Transverse colon (tissue), 4 donors: ENCODE results near the gene SLC10A3. TPM values are rescaled to one million over a fixed set of nuclear protein-coding genes. Genes with fewer than 3 reads are reported as not detected.

Experiments used
- DNase-seq: peaks from one replicate; pipeline ENCODE4 v3.0.0-alpha.2; 2019
- H3K27ac ChIP-seq, 4 donors: fragments of 200-600 bp; sonication (generic); 2 replicates each; pipeline ENCODE4 v1.5.1; 2016 to 2018; ENCODE audit warnings: inconsistent platforms in 4 of 4
- H3K27me3 ChIP-seq: fragments of 200-600 bp; sonication (generic); 2 replicates; pipeline ENCODE4 v1.5.1; 2017; ENCODE audit warnings: inconsistent platforms
- H3K36me3 ChIP-seq, 4 donors: fragments of 200-600 bp; sonication (generic); 2 replicates each; pipeline ENCODE4 v1.5.1; 2017 to 2019; ENCODE audit warnings: inconsistent platforms in 4 of 4
- H3K4me1 ChIP-seq, 4 donors: fragments of 200-600 bp; sonication (generic); 2 replicates each; pipeline ENCODE4 v1.5.1; 2017 to 2020; ENCODE audit warnings: inconsistent platforms in 4 of 4
- H3K4me3 ChIP-seq, 4 donors: fragments of 200-600 bp; sonication (generic); 1 replicate in 1 of 4; 2 replicates in 3 of 4; pipeline versions ENCODE4 v1.5.1 to v1.6.1; 2017 to 2019; ENCODE audit warnings: inconsistent platforms in 4 of 4
- H3K9me3 ChIP-seq, 2 donors: fragments of 200-600 bp; sonication (generic); 2 replicates each; pipeline ENCODE4 v1.5.1; 2017 to 2019; ENCODE audit warnings: inconsistent platforms in 2 of 2
- CTCF ChIP-seq, 5 experiments: fragments of 200-600 bp in 3 of 5; fragments of 450-650 bp in 2 of 5; sonication (generic) in 3 of 5; IDR thresholded peaks; 1 replicate in 2 of 5; 2 replicates in 3 of 5; pipeline ENCODE4 v1.5.1; 2016 to 2017; ENCODE audit warnings: antibody characterized with exemption in 5 of 5, inconsistent platforms in 3 of 5, mild to moderate bottlenecking in 2 of 5, moderate library complexity in 1 of 5
- EP300 ChIP-seq: sonication (generic); formaldehyde crosslinking; IDR thresholded peaks from one replicate; pipeline ENCODE4 v1.6.1; 2017; ENCODE audit warnings: antibody characterized with exemption, low read depth
- POLR2A ChIP-seq: fragments of 450-650 bp; IDR thresholded peaks from one replicate; pipeline ENCODE4 v1.6.1; 2016; ENCODE audit warnings: antibody characterized with exemption, mild to moderate bottlenecking, moderate library complexity
- POLR2AphosphoS5 ChIP-seq, 3 donors: sonication (generic); formaldehyde crosslinking; IDR thresholded peaks; one replicate each; pipeline ENCODE4 v1.6.1; 2016; ENCODE audit warnings: antibody characterized with exemption in 3 of 3
- WGBS, 2 donors: methylation state at CpG; one replicate each; pipeline ENCODE4 v1.1.5; 2018; ENCODE audit warnings: low coverage in 1 of 2; 5-methylcytosine and 5-hydroxymethylcytosine counted together
- in situ Hi-C, 4 donors: fragments of 200-750 bp; cut with MboI; loops; one replicate each; pipeline versions ENCODE4 v1.15.0 to v1.15.1; 2017; ENCODE audit warnings: low sequenced_read_pairs in 3 of 4, low pct_ligation_motif_present in 1 of 4, low pct_unique_long_range_greater_than_20kb in 1 of 4
- intact Hi-C: fragments of 100-400 bp; cut with DNase I; formaldehyde crosslinking; loops from one replicate; pipeline ENCODE4 v1.15.1; 2023; ENCODE audit warnings: low total_unique reads
- total RNA-seq, 4 donors: library from RNA; depleted of rRNA; stranded (reverse); fragments of >200 nt; gene quantifications; one replicate each; pipeline ENCODE4 v1.1.0, GENCODE V29; 2016

SLC10A3 gene
- total RNA-seq, 4 donors from 2014 or later, result 26.7 to 117 (median 34.4) TPM

- H3K36me3 ChIP-seq, result no peaks in the 10 kb centered on the region
- H3K9me3 ChIP-seq, result no peaks in the 10 kb centered on the region
- DNase-seq, result no peak
- 70% methylated on average over 11 of the region's 14 CpGs; no CpG with 5 or more reads in 1 of the 2 donors for WGBS, 2 donors
- H3K27ac ChIP-seq, result peak overlapping the region in 2 of 4 donors; percentile 81 to 91
- H3K4me3 ChIP-seq, result peak overlapping the region in 1 of 4 donors; percentile 60
- H3K27me3 ChIP-seq, result no peaks in the 10 kb centered on the region
- intact Hi-C loops, result no loop called here
- peaks cover 2 to 9% (median 6%) of the 10 kb centered on the region in 4 donors for H3K4me1 ChIP-seq
- in situ Hi-C loops, result no loop called here
- TF ChIP-seq EP300, result no peak
- no peak for TF ChIP-seq POLR2A
- no peak for TF ChIP-seq CTCF (IDR thresholded peaks at IDR 0.05)
- no peak for TF ChIP-seq POLR2AphosphoS5 (IDR thresholded peaks at IDR 0.05)
Measured at GRCh38 chrX:154459832-154460231, 30.6 kb downstream of the SLC10A3 start.

DNA sequence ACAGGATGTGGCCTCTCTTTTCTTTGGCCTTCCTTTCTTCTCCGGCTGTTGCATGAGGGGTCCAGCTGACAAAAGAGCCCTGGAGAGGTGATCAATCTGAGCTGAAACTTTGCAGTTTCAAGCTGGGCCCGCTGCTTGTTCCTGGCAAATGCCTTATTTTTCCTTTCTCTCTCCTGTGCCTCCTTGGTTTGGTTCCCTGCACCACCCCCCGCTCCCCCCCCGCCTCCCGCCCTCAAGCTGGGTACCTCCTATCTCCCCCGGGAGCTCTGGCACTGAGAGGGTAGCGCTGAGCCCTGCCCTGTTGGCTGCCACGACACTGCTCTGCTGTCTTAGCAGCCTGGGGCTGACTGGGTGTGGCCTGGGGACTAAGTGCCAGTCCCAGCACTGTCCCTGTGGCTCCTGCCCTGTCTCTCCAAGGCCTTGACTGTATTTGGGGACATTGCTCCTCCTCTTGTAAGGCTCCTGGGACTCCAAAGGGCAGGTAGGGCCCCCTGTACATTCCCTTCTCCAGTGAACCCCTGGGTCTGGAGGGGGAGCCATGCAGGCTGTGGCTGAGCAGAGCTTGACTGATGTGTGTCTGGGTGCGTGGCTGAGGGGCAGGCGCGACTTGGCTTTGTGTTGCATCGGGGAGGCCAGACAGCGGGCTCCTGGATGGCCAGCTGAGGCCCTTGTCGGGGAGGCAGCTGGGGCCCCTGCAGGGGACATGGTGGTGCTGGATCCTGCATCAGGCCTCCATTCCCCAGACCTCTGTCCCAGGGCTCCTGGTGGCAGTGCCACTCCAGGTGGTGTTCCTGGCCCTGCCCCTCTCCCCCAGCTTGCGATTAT lies 31.3 kb downstream of the SLC10A3 start:
- peak overlapping the region; percentile 65 to 91 (median 80) for H3K27ac ChIP-seq

GRCh38 chrX:154458116-154458953 lies 32.1 kb downstream of the SLC10A3 start, which contains the start of gene PLXNA3:
PLXNA3 (plus strand) TSS chrX:154458281; CDS start chrX:154460184, 1,903 bp downstream.
- H3K36me3 ChIP-seq, result no peaks in the 10 kb centered on the region
- no peaks in the 10 kb centered on the region for H3K27me3 ChIP-seq
- TF ChIP-seq CTCF (IDR thresholded peaks at IDR 0.05), result no peak
- TF ChIP-seq POLR2A, result no peak
- no peak for TF ChIP-seq EP300
- TF ChIP-seq POLR2AphosphoS5 (IDR thresholded peaks at IDR 0.05), result peak; percentile 14 to 23 (median 15)
- DNase-seq, result peak; percentile 53
- H3K4me1 ChIP-seq, result peaks cover 2 to 9% (median 6%) of the 10 kb centered on the region in 4 donors
- intact Hi-C loops, result no loop called here
- H3K4me3 ChIP-seq, result peak within 1 kb of the TSS; percentile 56 to 78 (median 62)
- 65% methylated on average over 69 of the region's 88 CpGs; no CpG with 5 or more reads in 1 of the 2 donors for WGBS, 2 donors
- peak within 1 kb of the TSS; percentile 65 to 91 (median 80) for H3K27ac ChIP-seq
- in situ Hi-C loops, result no loop called here
- H3K9me3 ChIP-seq, result no peaks in the 10 kb centered on the region

More for the DNA sequence above, 31.3 kb downstream of the SLC10A3 start:
- peak overlapping the region; percentile 56 to 78 (median 62) for H3K4me3 ChIP-seq
- in situ Hi-C loops, result no loop called here
- WGBS, 2 donors, result 0 to 41% methylated on average over 1 to 8 of the region's 15 CpGs
- no peaks in the 10 kb centered on the region for H3K9me3 ChIP-seq
- TF ChIP-seq POLR2A (peak; percentile 18), POLR2AphosphoS5 (IDR thresholded peaks at IDR 0.05) (no peak)
- DNase-seq, result peak; percentile 53
- H3K36me3 ChIP-seq, result no peaks in the 10 kb centered on the region
- intact Hi-C loops, result no loop called here
- H3K27me3 ChIP-seq, result no peaks in the 10 kb centered on the region
- H3K4me1 ChIP-seq, result peaks cover 2 to 9% (median 6%) of the 10 kb centered on the region in 4 donors

GRCh38 chrX:154457491-154458115 lies 32.8 kb downstream of the SLC10A3 start:
- Histone ChIP-seq H3K9me3 (no peaks in the 10 kb centered on the region), H3K36me3 (no peaks in the 10 kb centered on the region), H3K4me1 (peaks cover 2 to 9% (median 6%) of the 10 kb centered on the region in 4 donors), H3K4me3 (peak overlapping the region; percentile 23 to 78 (median 62)), H3K27me3 (no peaks in the 10 kb centered on the region), H3K27ac (peak overlapping the region; percentile 65 to 91 (median 80))
- 0 to 39% methylated on average over 8 to 30 of the region's 65 CpGs for WGBS, 2 donors
- no peak for TF ChIP-seq EP300
- no peak for TF ChIP-seq CTCF (IDR thresholded peaks at IDR 0.05)
- no peak for TF ChIP-seq POLR2A
- in situ Hi-C loops (no loop called here), intact Hi-C loops (no loop called here)
- DNase-seq, result peak; percentile 72
